ENCODE data around the gene TMEM109. TPM values are rescaled to one million over a fixed set of nuclear protein-coding genes. Genes with fewer than 3 reads are reported as not detected.
A peak's percentile ranks its signal among the peaks of the same experiment; 100 is the strongest.

The TMEM109 gene
- total and polyA plus RNA-seq, 2 of the 8 experiments (the other 6 are each of a cell fraction or from before 2014, with no cell fraction given): 27.3 to 30.3 TPM

- Histone ChIP-seq H3K36me3 (ENCODE audit: control insufficient read depth in 2 of 4, insufficient read depth in 4 of 4, low read length in 3 of 4) (peaks cover 0 to 3% (median 0%) of the 10 kb centered on the region in 4 experiments; a peak in 1 of 8 replicates), H2AFZ (ENCODE audit: low read length) (no peak overlapping the region), H2BK12ac (ENCODE audit: low read depth, low read length) (no peak overlapping the region), H2BK20ac (ENCODE audit: low read length) (no peak overlapping the region), H3K27ac (ENCODE audit: low read depth, low read length) (no peak overlapping the region), H3K4me1 (replicated peaks in 1 of 4; ENCODE audit: control insufficient read depth in 3 of 4, insufficient read depth in 4 of 4, low read length in 3 of 4) (peaks cover 10 to 27% (median 18%) of the 10 kb centered on the region in 4 experiments), H3K18ac (ENCODE audit: extremely low read depth, low read length) (no peak overlapping the region; the same call in 1 of the 2 replicates), H3K9ac (replicated peaks in 1 of 4; ENCODE audit: extremely low read depth in 1 of 4, low read depth in 3 of 4, low read length in 3 of 4) (peak overlapping the region; percentile 7 to 84 (median 44); a peak in 5 of 7 replicates), H2BK15ac (ENCODE audit: low read length) (no peak overlapping the region), H4K5ac (ENCODE audit: insufficient read length, low read depth, low read length) (no peak overlapping the region), H3K23me2 (ENCODE audit: low read depth, low read length) (peaks cover 8% of the 10 kb centered on the region), H2AK5ac (ENCODE audit: low read depth, low read length) (no peak overlapping the region), H2BK5ac (ENCODE audit: low read depth, low read length) (no peak overlapping the region), H3K23ac (ENCODE audit: insufficient read length) (no peak overlapping the region), H4K8ac (ENCODE audit: extremely low read depth, insufficient read depth, low read length) (0 out of 2 replicates have a peak overlapping the region, but pooled peaks have one; percentile 16), H3K79me2 (ENCODE audit: control insufficient read depth in 1 of 2, insufficient read depth in 2 of 2, low read length in 2 of 2) (peaks cover 5 to 24% of the 10 kb centered on the region in 2 experiments), H3K4ac (replicated peaks; ENCODE audit: insufficient read length, low read depth, low read length) (no peak overlapping the region), H3K56ac (replicated peaks; ENCODE audit: insufficient read length, low read depth, low read length) (no peak overlapping the region), H3K4me3 (ENCODE audit: extremely low read depth in 1 of 4, insufficient read depth in 2 of 4, low read depth in 3 of 4, low read length in 4 of 4) (peak overlapping the region; percentile 63 to 82 (median 72)), H3K14ac (ENCODE audit: insufficient read length) (no peak overlapping the region), H2BK120ac (replicated peaks; ENCODE audit: low read depth, low read length) (no peak overlapping the region), H3K27me3 (replicated peaks in 1 of 4; ENCODE audit: control insufficient read depth in 3 of 4, extremely low read depth in 1 of 4, insufficient read depth in 3 of 4, low read length in 3 of 4) (peaks cover 0 to 2% (median 0%) of the 10 kb centered on the region in 4 experiments; a peak in 1 of 7 replicates), H3K79me1 (ENCODE audit: low read depth, low read length) (no peaks in the 10 kb centered on the region; the same call in 1 of the 2 replicates), H3K9me3 (ENCODE audit: insufficient read depth in 2 of 2, low read depth in 1 of 2, low read length in 1 of 2) (no peaks in the 10 kb centered on the region), H4K91ac (replicated peaks; ENCODE audit: insufficient read length, low read length) (no peak overlapping the region), H3K4me2 (ENCODE audit: insufficient read depth in 1 of 2, low read depth in 2 of 2, low read length in 2 of 2) (peak overlapping the region; percentile 89 to 91), H4K20me1 (replicated peaks in 1 of 2; ENCODE audit: control insufficient read depth in 1 of 2, insufficient read depth in 2 of 2, low read length in 2 of 2) (peaks cover 0 to 8% of the 10 kb centered on the region in 2 experiments)
- POLR2A ChIA-PET (ENCODE audit: partially characterized antibody): interaction anchor here (0.8 to 4.2 kb wide), 9 partner anchors 9 to 447 kb away, joined by 3 to 28 read pairs (median 4); partner anchors contain the start of genes CYB561A3, PRPF19, PTGDR2 and SLC15A3
- FAIRE-seq (no peak), DNase-seq (ENCODE audit: low read depth in 1 of 2, low spot score in 2 of 2) (peak in 1 of 2 experiments; percentile 65)
- CTCF ChIA-PET (ENCODE audit: partially characterized antibody): interaction anchor here (0.6 to 2.6 kb wide), 16 partner anchors 9 to 214 kb away, joined by 3 to 10 read pairs (median 5); partner anchors contain the start of gene TMEM132A
- 6% methylated on average over 26 of the region's 31 CpGs; no CpG with 5 or more reads in 1 of the 2 experiments for WGBS, 2 experiments (ENCODE audit: extremely low coverage in 1 of 2, insufficient coverage in 1 of 2, insufficient read length in 1 of 2, insufficient replicate concordance in 2 of 2, low coverage in 1 of 2, low lambda C conversion rate in 2 of 2, missing lambda C conversion rate in 1 of 2)
- no peak for TF ChIP-seq USF2 (IDR thresholded peaks at IDR 0.05; ENCODE audit: low read length)
- TF ChIP-seq GABPA (IDR thresholded peaks at IDR 0.05; ENCODE audit: borderline replicate concordance, insufficient read depth, low read length): no peak
- no peak for TF ChIP-seq CHD1 (IDR thresholded peaks at IDR 0.05; ENCODE audit: low read depth, low read length)
- no peak for TF ChIP-seq TAF1 (IDR thresholded peaks at IDR 0.05; ENCODE audit: low read depth, low read length)
- no peak for TF ChIP-seq SP2 (IDR thresholded peaks at IDR 0.05; ENCODE audit: low read length)
- TF ChIP-seq SRF (IDR thresholded peaks at IDR 0.05; ENCODE audit: low read depth, low read length): no peak
- no peak for TF ChIP-seq JUND (IDR thresholded peaks at IDR 0.05; ENCODE audit: low read length)
- no peak for TF ChIP-seq BRCA1 (IDR thresholded peaks at IDR 0.05; ENCODE audit: low read depth, low read length)
- TF ChIP-seq PHF8 (conservative IDR thresholded peaks at IDR 0.05; ENCODE audit: low read depth, low read length): no peak
- no peak for TF ChIP-seq YY1 (IDR thresholded peaks at IDR 0.05; ENCODE audit: low read depth, low read length)
- no peak for TF ChIP-seq CBX5 (IDR thresholded peaks at IDR 0.05; ENCODE audit: low read depth, low read length)
- TF ChIP-seq EGR1 (IDR thresholded peaks at IDR 0.05; ENCODE audit: borderline replicate concordance, low read depth, low read length): no peak
These were observed 782 bp downstream of the TMEM109 start for GRCh38 chr11:60914633-60915247.
